ENCODE data around the gene GCGR. TPM values are rescaled to one million over a fixed set of nuclear protein-coding genes. Genes with fewer than 3 reads are reported as not detected.

Gene GCGR
- total and polyA plus RNA-seq, 2 of the 13 experiments (the other 11 are each of a cell fraction or from before 2014, with no cell fraction given) = 0.04 to 0.13 TPM

DNA sequence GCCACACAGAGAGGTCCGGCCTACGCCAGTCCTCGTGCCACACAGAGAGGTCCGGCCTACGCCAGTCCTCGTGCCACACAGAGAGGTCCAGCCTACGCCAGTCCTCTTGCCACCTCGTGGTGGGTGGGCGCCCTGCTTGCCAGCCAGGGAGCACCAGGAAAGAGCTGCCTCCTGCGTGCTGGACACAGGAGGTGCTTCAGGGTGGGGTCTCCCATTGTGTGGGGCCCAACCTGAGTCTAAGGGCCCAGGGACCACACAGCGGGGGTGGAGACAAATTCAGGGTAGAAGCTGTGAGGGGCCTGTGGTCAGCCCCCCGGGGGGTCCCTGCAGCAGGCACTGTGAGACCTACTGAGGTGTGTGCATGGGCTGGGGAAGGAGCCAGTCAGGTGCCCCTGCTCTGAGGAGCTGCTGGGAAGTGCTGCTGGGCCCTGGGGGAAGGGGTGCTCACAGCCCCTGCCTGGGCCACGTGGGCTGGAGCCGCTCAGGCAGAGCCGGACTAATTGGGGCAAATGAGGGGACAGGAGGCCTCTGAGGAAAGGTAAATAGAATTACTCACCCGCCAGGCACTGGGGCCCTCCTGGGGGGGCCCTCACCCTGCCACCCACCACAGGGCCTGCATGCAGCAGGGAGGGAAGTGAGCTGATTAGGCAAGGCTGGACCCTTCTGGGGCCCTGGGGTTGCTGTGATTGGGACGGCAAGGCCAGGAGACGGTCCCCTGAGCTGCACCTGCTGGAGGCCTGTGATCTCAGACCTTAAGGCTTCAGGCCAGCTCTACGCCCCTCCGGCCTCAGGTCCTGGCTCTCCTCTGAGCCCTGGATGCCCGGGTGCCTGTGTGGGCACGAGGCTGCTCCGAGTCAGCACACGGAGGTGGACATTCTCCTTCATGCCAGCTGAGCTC is 11.0 kb downstream of the GCGR start (continued):
- TF ChIP-seq, protein P1, sequence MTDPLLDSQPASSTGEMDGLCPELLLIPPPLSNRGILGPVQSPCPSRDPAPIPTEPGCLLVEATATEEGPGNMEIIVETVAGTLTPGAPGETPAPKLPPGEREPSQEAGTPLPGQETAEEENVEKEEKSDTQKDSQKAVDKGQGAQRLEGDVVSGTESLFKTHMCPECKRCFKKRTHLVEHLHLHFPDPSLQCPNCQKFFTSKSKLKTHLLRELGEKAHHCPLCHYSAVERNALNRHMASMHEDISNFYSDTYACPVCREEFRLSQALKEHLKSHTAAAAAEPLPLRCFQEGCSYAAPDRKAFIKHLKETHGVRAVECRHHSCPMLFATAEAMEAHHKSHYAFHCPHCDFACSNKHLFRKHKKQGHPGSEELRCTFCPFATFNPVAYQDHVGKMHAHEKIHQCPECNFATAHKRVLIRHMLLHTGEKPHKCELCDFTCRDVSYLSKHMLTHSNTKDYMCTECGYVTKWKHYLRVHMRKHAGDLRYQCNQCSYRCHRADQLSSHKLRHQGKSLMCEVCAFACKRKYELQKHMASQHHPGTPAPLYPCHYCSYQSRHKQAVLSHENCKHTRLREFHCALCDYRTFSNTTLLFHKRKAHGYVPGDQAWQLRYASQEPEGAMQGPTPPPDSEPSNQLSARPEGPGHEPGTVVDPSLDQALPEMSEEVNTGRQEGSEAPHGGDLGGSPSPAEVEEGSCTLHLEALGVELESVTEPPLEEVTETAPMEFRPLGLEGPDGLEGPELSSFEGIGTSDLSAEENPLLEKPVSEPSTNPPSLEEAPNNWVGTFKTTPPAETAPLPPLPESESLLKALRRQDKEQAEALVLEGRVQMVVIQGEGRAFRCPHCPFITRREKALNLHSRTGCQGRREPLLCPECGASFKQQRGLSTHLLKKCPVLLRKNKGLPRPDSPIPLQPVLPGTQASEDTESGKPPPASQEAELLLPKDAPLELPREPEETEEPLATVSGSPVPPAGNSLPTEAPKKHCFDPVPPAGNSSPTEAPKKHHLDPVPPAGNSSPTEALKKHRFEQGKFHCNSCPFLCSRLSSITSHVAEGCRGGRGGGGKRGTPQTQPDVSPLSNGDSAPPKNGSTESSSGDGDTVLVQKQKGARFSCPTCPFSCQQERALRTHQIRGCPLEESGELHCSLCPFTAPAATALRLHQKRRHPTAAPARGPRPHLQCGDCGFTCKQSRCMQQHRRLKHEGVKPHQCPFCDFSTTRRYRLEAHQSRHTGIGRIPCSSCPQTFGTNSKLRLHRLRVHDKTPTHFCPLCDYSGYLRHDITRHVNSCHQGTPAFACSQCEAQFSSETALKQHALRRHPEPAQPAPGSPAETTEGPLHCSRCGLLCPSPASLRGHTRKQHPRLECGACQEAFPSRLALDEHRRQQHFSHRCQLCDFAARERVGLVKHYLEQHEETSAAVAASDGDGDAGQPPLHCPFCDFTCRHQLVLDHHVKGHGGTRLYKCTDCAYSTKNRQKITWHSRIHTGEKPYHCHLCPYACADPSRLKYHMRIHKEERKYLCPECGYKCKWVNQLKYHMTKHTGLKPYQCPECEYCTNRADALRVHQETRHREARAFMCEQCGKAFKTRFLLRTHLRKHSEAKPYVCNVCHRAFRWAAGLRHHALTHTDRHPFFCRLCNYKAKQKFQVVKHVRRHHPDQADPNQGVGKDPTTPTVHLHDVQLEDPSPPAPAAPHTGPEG (CRISPR knock-in tag; IDR thresholded peaks at IDR 0.05) = no peak
- no peak for TF ChIP-seq ZNF775 (CRISPR knock-in tag; IDR thresholded peaks at IDR 0.05; ENCODE audit: borderline replicate concordance)
- TF ChIP-seq SRY (CRISPR knock-in tag; IDR thresholded peaks at IDR 0.05) = no peak
- TF ChIP-seq, protein P2, sequence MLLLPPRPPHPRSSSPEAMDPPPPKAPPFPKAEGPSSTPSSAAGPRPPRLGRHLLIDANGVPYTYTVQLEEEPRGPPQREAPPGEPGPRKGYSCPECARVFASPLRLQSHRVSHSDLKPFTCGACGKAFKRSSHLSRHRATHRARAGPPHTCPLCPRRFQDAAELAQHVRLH (CRISPR knock-in tag; IDR thresholded peaks at IDR 0.05; ENCODE audit: borderline replicate concordance, low read depth) = no peak
- no peak for TF ChIP-seq NR2F2 (IDR thresholded peaks at IDR 0.05; ENCODE audit: borderline replicate concordance, low read depth)
- TF ChIP-seq MLXIP (CRISPR knock-in tag; IDR thresholded peaks at IDR 0.05; ENCODE audit: borderline replicate concordance) = no peak
- 0 out of 2 replicates have a peak, but pooled peaks have one; percentile 59 for TF ChIP-seq CBX5 (CRISPR knock-in tag; IDR thresholded peaks at IDR 0.05; ENCODE audit: borderline replicate concordance)
- TF ChIP-seq MAFG (CRISPR knock-in tag; IDR thresholded peaks at IDR 0.05) = no peak
- TF ChIP-seq HOXA3 (CRISPR knock-in tag; IDR thresholded peaks at IDR 0.05) = peak; percentile 34; the same call in 1 of the 2 replicates
- no peak for TF ChIP-seq SAFB2 (CRISPR knock-in tag; IDR thresholded peaks at IDR 0.05; ENCODE audit: borderline replicate concordance, low read depth)
- no peak for TF ChIP-seq ZNF850 (CRISPR knock-in tag; conservative IDR thresholded peaks at IDR 0.05)
- TF ChIP-seq ZNF629 (CRISPR knock-in tag; conservative IDR thresholded peaks at IDR 0.05) = no peak
- TF ChIP-seq, protein P3, sequence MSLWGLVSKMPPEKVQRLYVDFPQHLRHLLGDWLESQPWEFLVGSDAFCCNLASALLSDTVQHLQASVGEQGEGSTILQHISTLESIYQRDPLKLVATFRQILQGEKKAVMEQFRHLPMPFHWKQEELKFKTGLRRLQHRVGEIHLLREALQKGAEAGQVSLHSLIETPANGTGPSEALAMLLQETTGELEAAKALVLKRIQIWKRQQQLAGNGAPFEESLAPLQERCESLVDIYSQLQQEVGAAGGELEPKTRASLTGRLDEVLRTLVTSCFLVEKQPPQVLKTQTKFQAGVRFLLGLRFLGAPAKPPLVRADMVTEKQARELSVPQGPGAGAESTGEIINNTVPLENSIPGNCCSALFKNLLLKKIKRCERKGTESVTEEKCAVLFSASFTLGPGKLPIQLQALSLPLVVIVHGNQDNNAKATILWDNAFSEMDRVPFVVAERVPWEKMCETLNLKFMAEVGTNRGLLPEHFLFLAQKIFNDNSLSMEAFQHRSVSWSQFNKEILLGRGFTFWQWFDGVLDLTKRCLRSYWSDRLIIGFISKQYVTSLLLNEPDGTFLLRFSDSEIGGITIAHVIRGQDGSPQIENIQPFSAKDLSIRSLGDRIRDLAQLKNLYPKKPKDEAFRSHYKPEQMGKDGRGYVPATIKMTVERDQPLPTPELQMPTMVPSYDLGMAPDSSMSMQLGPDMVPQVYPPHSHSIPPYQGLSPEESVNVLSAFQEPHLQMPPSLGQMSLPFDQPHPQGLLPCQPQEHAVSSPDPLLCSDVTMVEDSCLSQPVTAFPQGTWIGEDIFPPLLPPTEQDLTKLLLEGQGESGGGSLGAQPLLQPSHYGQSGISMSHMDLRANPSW (CRISPR knock-in tag; IDR thresholded peaks at IDR 0.05; ENCODE audit: borderline replicate concordance) = no peak
- TF ChIP-seq NR1H2 (CRISPR knock-in tag; IDR thresholded peaks at IDR 0.05; ENCODE audit: borderline replicate concordance, low read depth) = no peak
- TF ChIP-seq SP1 (IDR thresholded peaks at IDR 0.05) = no peak
- no peak for TF ChIP-seq SP1 (CRISPR knock-in tag; IDR thresholded peaks at IDR 0.05)

Measured in HepG2 (cell line).